WI38 (cell line): ENCODE data around the gene EIF4G2.

Source experiments
- H3K4me3 ChIP-seq: 2 replicates; pipeline ENCODE4 v1.5.1; 2011; ENCODE audit warnings: low read depth, mild to moderate bottlenecking, control low read depth, low read length
- TF ChIP-seq, protein P1 (sequence below): IDR thresholded peaks from 2 replicates; pipeline ENCODE4 v1.5.1; 2012; ENCODE audit warnings: low read depth, mild to moderate bottlenecking, control low read depth, low read length

Gene EIF4G2

DNA sequence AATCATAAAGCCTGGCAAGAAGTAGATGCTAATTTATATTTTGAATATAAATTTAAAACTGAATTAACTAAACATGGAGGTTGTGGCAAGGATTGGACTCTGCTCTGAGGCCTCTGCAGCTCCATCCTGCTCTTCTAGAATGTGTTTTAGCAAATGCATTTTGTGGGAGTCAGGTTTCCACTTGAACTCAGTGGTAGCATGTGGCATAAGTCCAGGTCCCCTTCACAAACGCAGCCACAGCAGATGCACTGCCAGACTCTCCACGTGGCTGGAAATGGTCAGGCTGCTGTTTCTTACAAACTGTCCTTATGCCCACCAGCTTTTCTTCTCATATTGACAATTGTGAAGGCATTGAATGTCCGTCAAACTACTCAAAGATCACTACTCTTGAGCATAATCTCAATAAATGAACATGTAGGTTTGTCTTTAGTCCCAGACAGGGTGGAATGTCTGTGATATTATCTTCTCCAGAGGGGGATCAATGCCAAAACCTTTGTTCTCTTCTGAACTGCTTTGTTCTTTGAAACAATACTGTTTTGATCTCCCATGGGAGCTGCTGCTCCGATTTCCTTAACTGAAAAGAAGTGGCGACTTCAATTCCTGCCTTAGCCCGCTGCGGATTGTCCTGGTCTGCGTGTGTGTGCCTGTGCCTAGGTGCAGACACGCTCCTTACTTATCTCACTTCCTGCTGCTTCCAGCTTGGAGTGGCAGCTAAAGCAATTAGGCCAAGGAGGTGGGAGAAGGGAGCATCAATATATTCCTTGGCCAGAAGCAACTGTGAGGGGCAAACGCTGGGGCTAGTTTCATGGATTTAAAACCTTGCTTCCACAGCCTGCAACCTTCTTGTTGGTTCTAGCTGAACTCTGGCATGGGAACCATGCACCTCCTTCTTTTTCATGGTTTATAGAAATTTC lies 24.2 kb downstream of the EIF4G2 start:
- TF ChIP-seq, protein P1, sequence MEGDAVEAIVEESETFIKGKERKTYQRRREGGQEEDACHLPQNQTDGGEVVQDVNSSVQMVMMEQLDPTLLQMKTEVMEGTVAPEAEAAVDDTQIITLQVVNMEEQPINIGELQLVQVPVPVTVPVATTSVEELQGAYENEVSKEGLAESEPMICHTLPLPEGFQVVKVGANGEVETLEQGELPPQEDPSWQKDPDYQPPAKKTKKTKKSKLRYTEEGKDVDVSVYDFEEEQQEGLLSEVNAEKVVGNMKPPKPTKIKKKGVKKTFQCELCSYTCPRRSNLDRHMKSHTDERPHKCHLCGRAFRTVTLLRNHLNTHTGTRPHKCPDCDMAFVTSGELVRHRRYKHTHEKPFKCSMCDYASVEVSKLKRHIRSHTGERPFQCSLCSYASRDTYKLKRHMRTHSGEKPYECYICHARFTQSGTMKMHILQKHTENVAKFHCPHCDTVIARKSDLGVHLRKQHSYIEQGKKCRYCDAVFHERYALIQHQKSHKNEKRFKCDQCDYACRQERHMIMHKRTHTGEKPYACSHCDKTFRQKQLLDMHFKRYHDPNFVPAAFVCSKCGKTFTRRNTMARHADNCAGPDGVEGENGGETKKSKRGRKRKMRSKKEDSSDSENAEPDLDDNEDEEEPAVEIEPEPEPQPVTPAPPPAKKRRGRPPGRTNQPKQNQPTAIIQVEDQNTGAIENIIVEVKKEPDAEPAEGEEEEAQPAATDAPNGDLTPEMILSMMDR, result no peak
- no peak overlapping the region for H3K4me3 ChIP-seq

DNA sequence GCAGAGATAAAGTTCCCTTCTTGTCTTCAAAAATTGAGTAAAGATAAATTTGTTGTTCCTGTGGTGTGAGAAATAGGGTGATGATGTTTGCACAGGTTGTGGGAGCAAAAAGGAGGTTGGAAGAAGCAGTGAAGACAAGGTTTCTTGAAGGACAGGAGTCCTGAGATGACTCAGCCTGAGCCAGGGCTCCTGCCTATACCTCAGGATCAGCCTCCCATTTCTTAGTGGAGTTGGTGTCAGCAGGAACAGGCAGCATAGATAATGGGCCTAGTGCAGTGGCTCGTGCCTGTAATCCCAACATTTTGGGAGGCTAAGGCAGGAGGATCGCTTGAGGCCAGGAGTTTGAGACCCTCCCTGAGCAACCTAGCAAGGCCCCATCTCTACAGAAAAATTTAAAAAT lies 28.7 kb downstream of the EIF4G2 start:
- no peak overlapping the region for H3K4me3 ChIP-seq
- TF ChIP-seq, protein P1, result no peak

DNA sequence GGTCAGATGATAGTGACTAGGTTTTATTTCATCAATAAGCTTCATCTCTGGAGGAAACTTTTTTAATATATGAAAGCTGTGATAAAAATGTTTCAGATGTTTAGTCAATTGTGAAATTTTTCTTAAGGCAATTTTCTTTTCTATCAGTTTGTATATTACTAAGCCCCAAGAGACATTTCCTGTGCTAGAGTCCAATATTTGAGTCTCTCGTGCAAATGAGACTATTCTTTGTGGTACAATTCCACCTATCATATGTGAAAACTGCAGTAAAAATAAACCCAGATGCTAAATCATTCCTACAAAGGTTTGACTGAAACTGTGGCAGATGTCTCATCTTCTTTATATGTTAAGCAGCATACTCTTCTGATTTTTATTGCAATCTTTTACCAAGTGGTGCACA lies 29.6 kb downstream of the EIF4G2 start:
- no peak overlapping the region for H3K4me3 ChIP-seq
- TF ChIP-seq, protein P1, result no peak

DNA sequence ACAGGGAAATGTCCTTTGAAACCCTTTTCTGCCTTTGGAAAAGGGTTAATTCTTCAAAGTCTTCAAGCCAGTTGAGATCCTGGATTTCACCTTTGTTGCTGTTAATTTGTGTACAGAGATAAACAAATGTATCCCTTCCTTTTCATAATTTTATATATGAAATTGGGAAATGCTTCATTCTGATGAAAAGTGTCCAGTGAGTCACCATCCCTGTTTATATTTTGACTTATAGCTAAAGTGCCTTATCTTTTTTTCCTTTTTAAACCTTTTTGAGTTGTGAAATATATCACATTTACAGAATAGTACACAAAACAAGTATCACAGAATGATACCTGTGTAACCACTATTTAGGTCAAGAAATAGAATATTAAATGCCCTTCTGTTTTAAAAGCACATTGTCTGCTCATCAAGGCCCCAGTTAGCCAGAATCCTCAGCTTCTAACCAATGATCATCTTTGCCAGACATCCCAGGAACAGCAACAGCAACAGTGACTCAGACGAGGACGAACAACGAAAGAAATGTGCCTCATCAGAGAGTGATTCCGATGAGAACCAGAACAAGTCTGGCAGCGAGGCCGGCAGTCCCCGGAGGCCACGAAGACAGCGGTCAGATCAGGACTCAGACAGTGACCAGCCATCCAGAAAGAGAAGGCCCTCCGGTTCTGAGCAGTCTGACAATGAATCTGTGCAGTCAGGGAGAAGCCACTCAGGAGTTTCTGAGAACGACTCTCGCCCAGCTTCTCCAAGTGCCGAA lies 30.3 kb downstream of the EIF4G2 start:
- TF ChIP-seq, protein P1, result no peak
- H3K4me3 ChIP-seq, result no peak overlapping the region

DNA sequence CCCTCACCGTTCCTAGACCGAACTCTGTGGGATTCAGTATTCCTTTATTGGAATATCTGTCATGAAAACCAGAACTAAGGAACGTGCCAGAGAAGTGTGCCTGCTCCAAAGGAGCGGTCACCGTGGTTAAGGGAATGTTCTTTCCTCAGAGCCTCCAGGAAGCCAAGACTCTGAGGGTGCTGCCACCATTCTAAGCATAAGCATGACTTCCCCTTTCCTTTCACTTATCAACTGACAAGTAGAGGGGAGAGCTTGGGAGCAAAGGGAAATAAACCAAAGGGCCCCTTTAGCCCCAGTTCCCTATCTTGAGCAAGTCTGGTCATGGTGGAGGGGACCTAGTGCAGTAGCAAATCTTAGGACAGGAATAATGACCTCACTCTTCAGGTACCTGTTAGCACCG lies 30.9 kb downstream of the EIF4G2 start:
- TF ChIP-seq, protein P1, result no peak
- H3K4me3 ChIP-seq, result no peak overlapping the region

DNA sequence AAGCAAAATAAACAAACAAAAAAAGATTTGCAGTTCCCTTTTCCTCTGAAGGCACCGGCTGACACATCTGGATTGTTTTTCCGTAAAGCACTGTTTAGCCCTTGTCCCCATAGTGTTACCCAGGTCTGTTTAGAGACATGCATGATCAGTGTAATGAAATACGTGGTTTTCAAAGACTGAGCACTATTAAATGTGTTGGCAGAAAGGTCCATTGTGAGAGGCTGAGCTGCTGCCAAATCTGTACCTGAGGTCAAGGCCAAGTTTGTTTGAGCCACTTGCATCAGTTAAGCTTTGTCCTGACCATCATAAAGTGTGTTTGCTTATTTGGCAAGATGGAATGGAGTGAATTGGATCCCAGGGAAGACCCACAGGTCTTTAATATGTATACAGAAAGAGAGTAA lies 31.3 kb downstream of the EIF4G2 start:
- no peak overlapping the region for H3K4me3 ChIP-seq
- TF ChIP-seq, protein P1, result no peak

DNA sequence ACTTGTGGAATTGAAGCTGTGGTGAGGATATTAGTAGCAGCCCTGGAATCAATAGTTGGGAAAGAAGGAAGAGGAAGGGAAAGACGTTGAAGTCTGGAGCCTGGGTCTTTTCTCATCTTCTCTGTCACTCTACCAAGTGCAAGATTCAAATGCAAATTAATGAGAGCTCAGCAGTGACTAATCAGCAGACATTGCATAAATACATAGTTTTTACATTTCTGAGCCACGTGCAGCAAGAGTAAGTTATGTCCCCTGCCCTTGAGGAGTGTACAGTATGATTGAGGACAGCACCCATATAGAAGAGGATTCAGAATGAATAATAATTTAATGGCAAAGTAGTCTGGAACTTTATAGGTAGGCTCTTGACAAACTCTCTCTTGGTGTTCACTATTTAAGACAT lies 33.9 kb downstream of the EIF4G2 start:
- no peak overlapping the region for H3K4me3 ChIP-seq
- TF ChIP-seq, protein P1, result no peak
